ENCODE data around the gene PARP14.

The PARP14 gene

GRCh38 chr3:122772827-122773226 lies 92.2 kb downstream of the PARP14 start:
- DNase-seq = no peak

GRCh38 chr3:122773944-122774509 lies 93.4 kb downstream of the PARP14 start:
- no peak for DNase-seq

- no peak for DNase-seq
These were observed 93.9 kb downstream of the PARP14 start for GRCh38 chr3:122774564-122774963.

GRCh38 chr3:122776675-122777468 lies 96.2 kb downstream of the PARP14 start:
- DNase-seq = no peak

GRCh38 chr3:122777563-122777962 lies 96.9 kb downstream of the PARP14 start:
- DNase-seq = no peak

All from kidney glomerular epithelial cell (primary cell).